ENCODE results near the gene FIBIN. TPM values are rescaled to one million over a fixed set of nuclear protein-coding genes. Genes with fewer than 3 reads are reported as not detected.
"Not testable (repeated sequence)": the region's sequence is repeated elsewhere in the genome, so short reads cannot be mapped to it uniquely, and the experiment has no call there.

The FIBIN gene
- total and polyA plus RNA-seq, 9 donors = 5.2 to 43.9 (median 18.7) TPM

DNA sequence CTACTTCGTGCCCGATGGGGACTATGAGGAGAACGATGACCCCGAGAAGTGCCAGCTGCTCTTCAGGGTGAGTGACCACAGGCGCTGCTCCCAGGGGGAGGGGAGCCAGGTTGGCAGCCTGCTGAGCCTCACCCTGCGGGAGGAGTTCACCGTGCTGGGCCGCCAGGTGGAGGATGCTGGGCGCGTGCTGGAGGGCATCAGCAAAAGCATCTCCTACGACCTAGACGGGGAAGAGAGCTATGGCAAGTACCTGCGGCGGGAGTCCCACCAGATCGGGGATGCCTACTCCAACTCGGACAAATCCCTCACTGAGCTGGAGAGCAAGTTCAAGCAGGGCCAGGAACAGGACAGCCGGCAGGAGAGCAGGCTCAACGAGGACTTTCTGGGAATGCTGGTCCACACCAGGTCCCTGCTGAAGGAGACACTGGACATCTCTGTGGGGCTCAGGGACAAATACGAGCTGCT, 751 bp downstream of the FIBIN start:
- intact Hi-C loops (cut with DNase I) = no loop called here
- Histone ChIP-seq H3K4me1 (ENCODE audit: insufficient read depth) (peaks cover 5% of the 10 kb centered on the region), H3K36me3 (no peaks in the 10 kb centered on the region), H3K27ac (peak overlapping the region in 1 of 2 donors; percentile 2), H3K4me3 (peak overlapping the region; percentile 64), H3K27me3 (no peaks in the 10 kb centered on the region), H3K9me3 (no peaks in the 10 kb centered on the region)
- WGBS, 3 donors = 13 to 30% (median 14%) methylated on average over 19 of the region's 19 CpGs
- peak; percentile 17 to 41 (median 35) for DNase-seq
- TF ChIP-seq, protein P1, sequence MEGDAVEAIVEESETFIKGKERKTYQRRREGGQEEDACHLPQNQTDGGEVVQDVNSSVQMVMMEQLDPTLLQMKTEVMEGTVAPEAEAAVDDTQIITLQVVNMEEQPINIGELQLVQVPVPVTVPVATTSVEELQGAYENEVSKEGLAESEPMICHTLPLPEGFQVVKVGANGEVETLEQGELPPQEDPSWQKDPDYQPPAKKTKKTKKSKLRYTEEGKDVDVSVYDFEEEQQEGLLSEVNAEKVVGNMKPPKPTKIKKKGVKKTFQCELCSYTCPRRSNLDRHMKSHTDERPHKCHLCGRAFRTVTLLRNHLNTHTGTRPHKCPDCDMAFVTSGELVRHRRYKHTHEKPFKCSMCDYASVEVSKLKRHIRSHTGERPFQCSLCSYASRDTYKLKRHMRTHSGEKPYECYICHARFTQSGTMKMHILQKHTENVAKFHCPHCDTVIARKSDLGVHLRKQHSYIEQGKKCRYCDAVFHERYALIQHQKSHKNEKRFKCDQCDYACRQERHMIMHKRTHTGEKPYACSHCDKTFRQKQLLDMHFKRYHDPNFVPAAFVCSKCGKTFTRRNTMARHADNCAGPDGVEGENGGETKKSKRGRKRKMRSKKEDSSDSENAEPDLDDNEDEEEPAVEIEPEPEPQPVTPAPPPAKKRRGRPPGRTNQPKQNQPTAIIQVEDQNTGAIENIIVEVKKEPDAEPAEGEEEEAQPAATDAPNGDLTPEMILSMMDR (IDR thresholded peaks at IDR 0.05) = no peak
- no peak for TF ChIP-seq EP300 (IDR thresholded peaks at IDR 0.05)
- TF ChIP-seq POLR2A (IDR thresholded peaks at IDR 0.05) = no peak

GRCh38 chr11:26995701-26996460, 2.0 kb downstream of the FIBIN start:
- TF ChIP-seq POLR2A (IDR thresholded peaks at IDR 0.05) (no peak), EP300 (IDR thresholded peaks at IDR 0.05) (no peak)
- TF ChIP-seq, protein P1 (IDR thresholded peaks at IDR 0.05) = no peak
- intact Hi-C loops (cut with DNase I) = no loop called here
- no peaks in the 10 kb centered on the region for H3K27me3 ChIP-seq
- H3K36me3 ChIP-seq = no peaks in the 10 kb centered on the region
- peaks cover 5% of the 10 kb centered on the region for H3K4me1 ChIP-seq (ENCODE audit: insufficient read depth)
- H3K9me3 ChIP-seq = no peaks in the 10 kb centered on the region
- DNase-seq = no peak
- H3K4me3 ChIP-seq = peak overlapping the region; percentile 64
- no peak overlapping the region for H3K27ac ChIP-seq
- WGBS, 3 donors = 9 to 16% (median 13%) methylated on average over 1 of the region's 1 CpG

DNA sequence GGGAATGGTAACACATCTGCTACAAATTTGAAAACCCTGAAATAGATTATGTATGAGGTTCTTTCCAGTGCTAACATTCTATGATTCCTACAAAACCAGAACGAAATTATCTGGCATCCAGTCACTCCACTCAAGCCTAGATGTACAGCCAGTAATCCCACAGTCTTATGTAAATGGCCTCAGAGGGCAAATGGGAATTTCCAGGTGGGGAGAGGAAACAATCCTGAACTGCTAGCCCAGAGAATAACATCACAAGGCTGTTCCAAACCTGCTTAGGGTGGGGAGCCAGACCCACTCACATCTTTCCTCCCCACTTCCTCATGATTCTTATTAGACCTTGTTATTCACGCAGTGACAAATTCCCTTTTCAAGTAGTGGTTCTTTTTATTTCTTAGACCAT, 3.5 kb downstream of the FIBIN start:
- no peak for DNase-seq
- no peaks in the 10 kb centered on the region for H3K36me3 ChIP-seq
- no peaks in the 10 kb centered on the region for H3K27me3 ChIP-seq
- H3K4me1 ChIP-seq (ENCODE audit: insufficient read depth) = peaks cover 1% of the 10 kb centered on the region
- WGBS, 3 donors = 52 to 63% (median 58%) methylated on average over 2 of the region's 2 CpGs
- no peaks in the 10 kb centered on the region for H3K9me3 ChIP-seq
- H3K27ac ChIP-seq = no peak overlapping the region
- TF ChIP-seq EP300 (IDR thresholded peaks at IDR 0.05) (no peak), POLR2A (IDR thresholded peaks at IDR 0.05) (no peak)
- intact Hi-C loops (cut with DNase I) = no loop called here
- H3K4me3 ChIP-seq = no peak overlapping the region

- not testable (repeated sequence) for H3K27ac ChIP-seq
- 10 to 17% (median 14%) methylated on average over 4 of the region's 4 CpGs for WGBS, 3 donors
These were observed 7.3 kb downstream of the FIBIN start for GRCh38 chr11:27001136-27001730.

GRCh38 chr11:27002431-27002830, 8.5 kb downstream of the FIBIN start:
- no peaks in the 10 kb centered on the region for H3K4me1 ChIP-seq (ENCODE audit: insufficient read depth)
- H3K27me3 ChIP-seq = no peaks in the 10 kb centered on the region
- intact Hi-C loops (cut with DNase I) = no loop called here
- TF ChIP-seq EP300 (IDR thresholded peaks at IDR 0.05) (no peak), POLR2A (IDR thresholded peaks at IDR 0.05) (no peak)
- TF ChIP-seq, protein P1 (IDR thresholded peaks at IDR 0.05) = no peak
- H3K9me3 ChIP-seq = no peaks in the 10 kb centered on the region
- DNase-seq = no peak
- no peak overlapping the region for H3K4me3 ChIP-seq
- H3K27ac ChIP-seq = no peak overlapping the region
- no peaks in the 10 kb centered on the region for H3K36me3 ChIP-seq
- 76 to 83% (median 77%) methylated on average over 3 of the region's 3 CpGs for WGBS, 3 donors

More at GRCh38 chr11:27001136-27001730, 7.3 kb downstream of the FIBIN start:
- H3K4me3 ChIP-seq; intact Hi-C loops (cut with DNase I); H3K4me1 ChIP-seq (ENCODE audit: insufficient read depth); H3K36me3 ChIP-seq; H3K27me3 ChIP-seq; H3K9me3 ChIP-seq: not testable (repeated sequence)
- DNase-seq = peak; percentile 28 to 53 (median 40)

Measured in ovary (tissue), 9 donors.